HepG2 (cell line): ENCODE results near the gene RNF13. TPM values are rescaled to one million over a fixed set of nuclear protein-coding genes. Genes with fewer than 3 reads are reported as not detected.
A peak's percentile ranks its signal among the peaks of the same experiment; 100 is the strongest.

Experiments
- ATAC-seq: fragments of 200-7000 bp; cut with Tn5 transposase; 3 replicates; pipeline ENCODE4 v1.9.1; 2020; ENCODE audit warnings: mild to moderate bottlenecking, moderate library complexity
- BruUV-seq: library from RNA; stranded (reverse); fragments of 400-500 nt; replicated peaks from 2 replicates; lab custom pipeline; 2021; lab: Mats Ljungman, UMichigan
- CTCF ChIA-PET: fragments of 300-600 bp; formaldehyde crosslinking; extraction: SDS; loops from one replicate; lab custom pipeline; 2021; ENCODE audit warnings: low total read pairs, inconsistent platforms, low intra/inter-chr PET ratio; lab: Yijun Ruan, JAX
- POLR2A ChIA-PET: fragments of 350-600 bp; sonication (Branson Sonifier 250); formaldehyde crosslinking; loops from one replicate; lab custom pipeline; 2020; ENCODE audit warnings: antibody characterized with exemption, inconsistent platforms; lab: Yijun Ruan, JAX
- DNase-seq: peaks from one replicate; pipeline ENCODE4 v3.0.0-alpha.2; 2015; ENCODE audit warnings: low spot score
- FAIRE-seq: peaks from 3 replicates; lab custom pipeline; 2011; peaks lifted over from hg19 to GRCh38; lab: Jason Lieb, UNC
- H2AFZ ChIP-seq: one replicate; pipeline ENCODE4 v1.6.1; 2011; ENCODE audit warnings: low read length, inconsistent platforms
- H3K27ac ChIP-seq: fragments of 300-600 bp; 3 replicates; pipeline ENCODE4 v1.8.0; 2011; ENCODE audit warnings: mixed run types, mild to moderate bottlenecking, mixed read lengths, low read length, inconsistent platforms; ENCODE audit not compliant: insufficient read depth; ENCODE audit errors: extremely low read length
- H3K27me3 ChIP-seq, 2 experiments: fragments of 200-600 bp in 1 of 2; 2 replicates in 1 of 2; 3 replicates in 1 of 2; pipeline versions ENCODE4 v1.6.0 to v1.8.0; 2011; ENCODE audit warnings: low read length in 2 of 2, mild to moderate bottlenecking in 2 of 2, moderate library complexity in 2 of 2, inconsistent platforms in 1 of 2; ENCODE audit not compliant: insufficient read depth in 2 of 2, control insufficient read depth in 1 of 2
- H3K36me3 ChIP-seq, 2 experiments: fragments of 200-600 bp in 1 of 2; replicated peaks in 1 of 2; 2 replicates in 1 of 2; 3 replicates in 1 of 2; pipeline versions ENCODE4 v1.5.1 to v1.8.0; 2011; ENCODE audit warnings: low read length in 2 of 2, inconsistent platforms in 1 of 2; ENCODE audit not compliant: insufficient read depth in 2 of 2, control insufficient read depth in 1 of 2
- H3K4me1 ChIP-seq: 2 replicates; pipeline ENCODE4 v1.5.1; 2012; ENCODE audit warnings: low read length, inconsistent platforms; ENCODE audit not compliant: insufficient read depth
- H3K4me2 ChIP-seq: 2 replicates; pipeline ENCODE4 v1.6.0; 2011; ENCODE audit warnings: low read depth, low read length, inconsistent platforms
- H3K4me3 ChIP-seq, 3 experiments: fragments of 200-600 bp in 1 of 3; sonication (generic), shearing (Covaris generic) in 1 of 3; replicated peaks in 1 of 3; 2 replicates each; pipeline ENCODE4 v1.5.1; 2011 to 2016; ENCODE audit warnings: low read length in 3 of 3, inconsistent platforms in 2 of 3, low read depth in 2 of 3, mild to moderate bottlenecking in 2 of 3, control low read depth in 1 of 3, mixed read lengths in 1 of 3; ENCODE audit not compliant: insufficient read depth in 1 of 3
- H3K79me2 ChIP-seq: one replicate; pipeline ENCODE4 v1.6.1; 2011; ENCODE audit warnings: low read length, inconsistent platforms; ENCODE audit not compliant: insufficient read depth
- H3K9ac ChIP-seq: 2 replicates; pipeline ENCODE4 v1.6.0; 2011; ENCODE audit warnings: mild to moderate bottlenecking, low read depth, low read length, inconsistent platforms; ENCODE audit not compliant: insufficient read depth
- H3K9me3 ChIP-seq: 2 replicates; pipeline ENCODE4 v1.5.1; 2012; ENCODE audit warnings: mild to moderate bottlenecking, low read length
- H4K20me1 ChIP-seq: 2 replicates; pipeline ENCODE4 v1.6.0; 2011; ENCODE audit warnings: inconsistent platforms, mild to moderate bottlenecking, low read length, moderate library complexity; ENCODE audit not compliant: insufficient read depth
- AHDC1 ChIP-seq: sonication (generic); formaldehyde crosslinking; IDR thresholded peaks from 2 replicates; pipeline ENCODE4 v1.5.1; 2020; ENCODE audit warnings: mild to moderate bottlenecking, missing genetic modification reagents, borderline replicate concordance
- FUBP1 ChIP-seq: sonication (generic); formaldehyde crosslinking; IDR thresholded peaks from 2 replicates; pipeline ENCODE4 v1.5.1; 2020; ENCODE audit warnings: missing genetic modification reagents, mild to moderate bottlenecking, borderline replicate concordance
- GMEB2 ChIP-seq: IDR thresholded peaks from 2 replicates; pipeline ENCODE4 v1.6.1; 2016; ENCODE audit warnings: missing biosample characterization, missing genetic modification reagents, low read depth
- HNF4G ChIP-seq, 2 experiments: sonication (generic) in 1 of 2; formaldehyde crosslinking in 1 of 2; IDR thresholded peaks; 2 replicates each; pipeline versions ENCODE4 v1.4.0 to v1.6.1; 2011 to 2020; ENCODE audit warnings: borderline replicate concordance in 2 of 2, low read depth in 2 of 2, mild to moderate bottlenecking in 2 of 2, low read length in 1 of 2, missing genetic modification reagents in 1 of 2, moderate library complexity in 1 of 2
- PITX1 ChIP-seq: sonication (generic); formaldehyde crosslinking; IDR thresholded peaks from 2 replicates; pipeline ENCODE4 v1.5.1; 2020; ENCODE audit warnings: mild to moderate bottlenecking, missing genetic modification reagents
- SIN3A ChIP-seq: IDR thresholded peaks from 2 replicates; pipeline ENCODE4 v1.6.1; 2011; ENCODE audit warnings: low read depth, mild to moderate bottlenecking, control low read depth, low read length, borderline replicate concordance
- UBTF ChIP-seq: sonication (generic); formaldehyde crosslinking; IDR thresholded peaks from 2 replicates; pipeline ENCODE4 v1.4.0; 2020; ENCODE audit warnings: mild to moderate bottlenecking, missing genetic modification reagents
- ZNF12 ChIP-seq: sonication (generic); formaldehyde crosslinking; IDR thresholded peaks from 2 replicates; pipeline ENCODE4 v1.5.0; 2020; ENCODE audit warnings: missing genetic modification reagents
- ZNF24 ChIP-seq: fragments of 450-650 bp; IDR thresholded peaks from 2 replicates; pipeline ENCODE4 v1.6.1; 2017; ENCODE audit warnings: antibody characterized with exemption, mild to moderate bottlenecking
- WGBS: methylation state at CpG from one replicate; pipeline ENCODE4 v1.1.6; 2017; ENCODE audit warnings: low lambda C conversion rate; 5-methylcytosine and 5-hydroxymethylcytosine counted together
- in situ Hi-C: cut with HindIII; loops from 2 replicates; pipeline ENCODE4 v1.10.0; 2017; ENCODE audit warnings: low pct_unique_long_range_greater_than_20kb; ENCODE audit not compliant: extremely low pct_ligation_motif_present
- intact Hi-C: fragments of 100-400 bp; cut with micrococcal nuclease; formaldehyde crosslinking; loops from one replicate; pipeline ENCODE4 v1.10.0; 2022; ENCODE audit not compliant: unreplicated experiment
- polyA plus RNA-seq, 8 experiments: library from polyadenylated mRNA; depleted of rRNA in 3 of 8; stranded (reverse) in 7 of 8; unstranded in 1 of 8; fragments of >200 nt; fragmentation: Illumina TruSeq in 4 of 8; extraction: Trizol in 4 of 8; gene quantifications; 2 replicates each; pipeline versions ENCODE4 v1.2.1 to v1.2.3, GENCODE V29; 2011 to 2016; ENCODE audit warnings: low read depth in 4 of 8, missing spikeins in 1 of 8, mixed read lengths in 1 of 8; ENCODE audit not compliant: insufficient read depth in 1 of 8
- total RNA-seq, 5 experiments: library from RNA; depleted of rRNA; stranded (reverse); fragments of >200 nt; fragmentation: Illumina TruSeq; extraction: Trizol; gene quantifications; 2 replicates each; pipeline ENCODE4 v1.2.3, GENCODE V29; 2016; ENCODE audit warnings: low read depth in 1 of 5

The RNF13 gene
- total and polyA plus RNA-seq, 2 of the 13 experiments (the other 11 are each of a cell fraction or from before 2014, with no cell fraction given): 39.8 to 46.0 TPM

GRCh38 chr3:149844091-149844490 lies 31.1 kb downstream of the RNF13 start (continued):
- TF ChIP-seq UBTF: no peak
- TF ChIP-seq FUBP1 (CRISPR knock-in tag): no peak
- TF ChIP-seq GMEB2 (CRISPR knock-in tag): no peak
- TF ChIP-seq ZNF24: no peak
- no peak for TF ChIP-seq ZNF12 (CRISPR knock-in tag)

GRCh38 chr3:149845570-149846244 lies 32.7 kb downstream of the RNF13 start:
- POLR2A ChIA-PET: no interaction called here
- WGBS: 36% methylated on average over 1 of the region's 1 CpG
- TF ChIP-seq AHDC1 (peak; percentile 92; the same call in 1 of the 2 replicates), PITX1 (CRISPR knock-in tag) (no peak; the same call in 1 of the 2 replicates), SIN3A (no peak), HNF4G (IDR thresholded peaks at IDR 0.05; ENCODE audit: borderline replicate concordance, low read depth, low read length) (peak; percentile 50; the same call in 1 of the 2 replicates), HNF4G (CRISPR knock-in tag; IDR thresholded peaks at IDR 0.05; ENCODE audit: borderline replicate concordance, low read depth) (no peak)

More at GRCh38 chr3:149845570-149846244, 32.7 kb downstream of the RNF13 start:
- BruUV-seq: no TSS peak
- Histone ChIP-seq H3K27me3 (no peaks in the 10 kb centered on the region), H3K36me3 (peaks cover 1 to 5% of the 10 kb centered on the region in 2 experiments; a peak in 3 of 5 replicates), H2AFZ (no peak overlapping the region), H3K27ac (peak overlapping the region; percentile 59), H3K4me3 (no peak overlapping the region), H3K4me1 (peaks cover 58% of the 10 kb centered on the region), H3K79me2 (peaks cover 53% of the 10 kb centered on the region), H3K4me2 (no peak overlapping the region; the same call in 1 of the 2 replicates), H3K9ac (no peak overlapping the region), H3K9me3 (no peaks in the 10 kb centered on the region), H4K20me1 (no peaks in the 10 kb centered on the region; the same call in none of the 2 replicates)
- peak; percentile 79 for ATAC-seq
- FAIRE-seq: no peak
- CTCF ChIA-PET: no interaction called here
- intact Hi-C loops (no loop called here), in situ Hi-C loops (no loop called here)
- peak; percentile 53 for DNase-seq
